Measurements from ENCODE around the gene FAM110A.
"Not testable (repeated sequence)": the region's sequence is repeated elsewhere in the genome, so short reads cannot be mapped to it uniquely, and the experiment has no call there.

FAM110A gene

DNA sequence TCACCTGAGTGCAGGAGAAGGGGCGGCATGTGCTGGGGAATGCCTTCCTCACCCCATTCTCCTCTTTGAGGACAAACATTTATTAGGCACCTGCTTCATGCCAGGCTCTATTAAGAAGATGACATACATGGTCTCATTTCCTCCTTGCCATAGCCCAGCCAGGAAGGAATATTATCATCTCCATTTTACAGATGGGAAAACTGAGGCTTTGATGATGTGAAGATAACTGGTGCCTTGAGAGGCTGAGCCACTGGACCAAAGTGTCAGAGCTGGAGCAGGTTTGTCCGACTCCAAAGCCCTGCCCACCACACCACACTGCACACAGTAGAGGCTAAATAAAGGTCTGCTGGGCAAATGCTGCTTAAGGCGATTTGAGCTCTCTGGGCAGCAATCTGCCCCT, 37.2 kb downstream of the FAM110A start:
- no peak for DNase-seq (ENCODE audit: low read depth in 2 of 3, low spot score in 2 of 3)

DNA sequence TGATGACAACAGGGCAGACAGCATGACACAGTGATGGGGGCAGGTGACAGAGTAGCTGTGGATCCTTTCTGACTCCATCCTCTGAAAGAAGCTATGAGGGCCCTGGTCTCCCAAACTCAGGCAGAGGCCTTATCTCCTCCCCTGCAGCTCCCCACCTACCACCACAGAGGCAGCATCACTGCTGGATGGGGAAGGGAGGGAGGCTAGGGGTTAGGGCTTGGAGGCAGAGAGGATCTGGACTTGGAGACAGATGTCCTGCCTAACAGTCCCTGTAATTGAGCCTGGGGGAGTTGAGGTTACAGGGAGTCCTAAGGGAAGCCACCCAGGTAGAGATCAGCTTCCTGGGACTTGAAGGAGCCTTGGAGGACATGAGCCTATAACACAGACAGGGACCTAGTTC, 37.9 kb downstream of the FAM110A start:
- DNase-seq (ENCODE audit: low read depth in 2 of 3, low spot score in 2 of 3), result no peak

DNA sequence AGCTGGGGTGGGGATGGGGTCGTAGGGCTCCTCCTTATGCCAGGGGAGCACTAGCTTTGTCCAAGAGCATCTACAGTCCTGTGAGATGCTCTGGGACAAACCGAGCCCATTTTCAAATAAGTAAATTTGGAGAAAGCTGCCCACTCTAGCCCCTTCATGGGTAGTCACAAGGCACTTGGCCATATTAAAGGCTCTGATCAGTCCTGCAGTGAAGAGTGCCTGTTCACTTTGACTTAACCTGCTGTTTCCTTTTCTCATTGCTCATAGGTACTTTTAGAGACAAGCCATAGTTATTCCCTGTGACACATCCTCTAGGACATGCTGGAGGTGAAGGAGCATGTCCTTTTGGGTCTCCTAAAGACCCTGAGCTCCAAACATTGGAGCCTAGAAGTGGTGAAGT, 38.4 kb downstream of the FAM110A start:
- DNase-seq (ENCODE audit: low read depth in 2 of 3, low spot score in 2 of 3), result no peak

DNA sequence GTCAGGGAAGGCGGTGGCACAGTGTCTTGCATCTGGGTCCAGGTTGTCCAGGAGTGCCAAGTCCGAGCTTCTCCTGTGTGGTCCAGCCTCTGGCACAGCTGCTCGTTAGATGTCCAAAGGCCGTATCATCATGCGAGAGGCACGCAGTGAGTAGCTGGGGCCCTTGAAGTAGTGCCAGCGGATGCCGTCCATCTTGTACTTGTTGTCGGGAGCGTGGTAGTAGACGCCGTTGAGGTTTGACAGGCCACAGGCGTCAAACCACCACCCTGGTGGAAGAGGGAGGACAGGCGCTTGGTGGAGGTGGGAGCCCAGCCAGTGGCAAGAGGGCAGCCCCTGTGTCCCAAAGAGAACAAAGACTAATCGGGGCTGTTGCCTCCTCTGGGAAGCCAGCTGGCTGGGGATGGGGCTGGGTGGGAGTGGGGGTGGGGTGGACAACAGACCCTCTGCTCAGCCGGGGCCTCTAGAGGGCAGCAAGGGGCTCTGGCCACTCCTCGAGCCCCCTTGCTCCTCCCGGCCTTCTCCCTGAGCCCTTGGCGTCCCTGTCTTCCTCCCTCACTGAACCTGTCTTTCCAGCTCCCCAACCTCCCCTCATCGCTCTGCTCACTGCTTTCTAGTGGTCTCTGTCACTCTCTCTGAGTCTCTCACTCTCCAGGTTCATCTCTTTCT, 39.5 kb downstream of the FAM110A start:
- no peak for DNase-seq (ENCODE audit: low read depth in 2 of 3, low spot score in 2 of 3)

DNA sequence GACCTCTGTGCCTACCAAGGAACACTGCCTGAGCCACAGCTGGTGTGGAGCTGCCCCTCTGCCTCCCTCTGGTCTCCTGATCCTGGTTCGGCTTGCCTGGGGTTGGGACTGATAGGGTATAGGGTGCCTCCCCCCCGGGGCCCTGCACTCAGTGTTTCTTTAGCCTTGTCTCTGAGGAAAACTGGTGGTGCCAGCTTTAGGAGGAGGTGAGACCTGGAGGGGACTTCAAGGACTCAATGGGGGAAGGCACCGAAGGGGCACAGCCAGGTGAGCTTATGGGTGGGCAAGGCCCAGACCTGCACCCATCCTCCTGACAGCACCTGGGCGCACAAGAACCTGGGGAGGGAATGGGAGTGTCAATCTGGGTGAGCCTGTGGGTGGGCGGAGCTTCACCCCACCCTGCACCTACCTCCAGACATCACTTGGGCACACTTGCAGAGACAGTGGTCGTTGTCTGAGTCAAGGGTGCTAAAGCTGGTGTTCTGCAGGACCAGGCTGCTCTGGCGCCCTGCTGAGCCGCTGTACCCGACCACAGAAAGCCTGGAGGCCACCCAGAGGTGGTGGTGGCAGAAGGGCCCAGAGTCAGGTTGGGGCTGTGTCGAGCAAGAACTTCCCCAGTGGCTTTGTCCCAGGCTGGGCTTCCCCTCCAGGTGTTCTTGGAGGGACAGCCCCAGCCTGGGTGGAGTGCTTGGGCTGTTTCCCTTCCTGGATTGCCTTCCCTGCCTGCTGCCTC, 40.5 kb downstream of the FAM110A start:
- DNase-seq (ENCODE audit: low read depth in 2 of 3, low spot score in 2 of 3), result no peak

DNA sequence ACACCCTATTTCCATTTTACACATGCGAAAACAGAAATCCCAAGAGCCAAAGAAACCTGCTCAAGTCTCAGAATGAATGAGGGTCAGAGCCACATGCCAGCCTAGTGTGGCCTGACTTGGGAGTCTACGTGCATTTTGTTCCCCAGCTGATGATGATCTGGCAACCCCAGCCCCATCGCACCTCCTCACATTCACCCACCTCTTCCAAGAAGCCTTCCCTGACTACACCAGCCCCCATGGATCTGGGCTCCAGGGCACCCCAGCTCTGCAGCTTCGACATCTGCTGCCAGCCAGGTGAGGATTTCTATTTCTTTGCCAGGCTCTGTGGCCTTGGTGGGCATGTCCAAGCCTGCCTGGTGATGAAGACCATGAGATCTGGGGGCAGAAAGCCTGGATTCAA, 41.6 kb downstream of the FAM110A start:
- no peak for DNase-seq (ENCODE audit: low read depth in 2 of 3, low spot score in 2 of 3)

DNA sequence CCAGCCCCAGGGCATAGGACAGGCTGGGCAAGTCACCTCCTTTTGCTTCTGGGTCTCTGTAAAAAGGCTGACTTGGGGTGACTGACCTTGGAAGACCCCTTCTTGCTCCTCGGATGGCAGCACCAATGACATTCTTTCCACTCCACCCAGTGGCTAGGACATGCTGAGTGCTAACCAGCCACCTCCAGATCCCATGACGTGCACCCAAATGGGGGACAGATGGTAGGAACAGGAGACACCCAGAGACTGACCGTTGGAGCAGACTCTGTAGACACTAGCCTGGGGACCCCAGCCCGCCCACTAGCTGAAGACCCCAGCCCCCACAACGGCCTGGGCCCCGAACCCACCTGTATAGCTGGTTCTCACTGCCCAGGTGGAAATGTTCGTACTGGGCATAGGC, 44.3 kb downstream of the FAM110A start:
- DNase-seq (ENCODE audit: low read depth in 2 of 3, low spot score in 2 of 3), result no peak

DNA sequence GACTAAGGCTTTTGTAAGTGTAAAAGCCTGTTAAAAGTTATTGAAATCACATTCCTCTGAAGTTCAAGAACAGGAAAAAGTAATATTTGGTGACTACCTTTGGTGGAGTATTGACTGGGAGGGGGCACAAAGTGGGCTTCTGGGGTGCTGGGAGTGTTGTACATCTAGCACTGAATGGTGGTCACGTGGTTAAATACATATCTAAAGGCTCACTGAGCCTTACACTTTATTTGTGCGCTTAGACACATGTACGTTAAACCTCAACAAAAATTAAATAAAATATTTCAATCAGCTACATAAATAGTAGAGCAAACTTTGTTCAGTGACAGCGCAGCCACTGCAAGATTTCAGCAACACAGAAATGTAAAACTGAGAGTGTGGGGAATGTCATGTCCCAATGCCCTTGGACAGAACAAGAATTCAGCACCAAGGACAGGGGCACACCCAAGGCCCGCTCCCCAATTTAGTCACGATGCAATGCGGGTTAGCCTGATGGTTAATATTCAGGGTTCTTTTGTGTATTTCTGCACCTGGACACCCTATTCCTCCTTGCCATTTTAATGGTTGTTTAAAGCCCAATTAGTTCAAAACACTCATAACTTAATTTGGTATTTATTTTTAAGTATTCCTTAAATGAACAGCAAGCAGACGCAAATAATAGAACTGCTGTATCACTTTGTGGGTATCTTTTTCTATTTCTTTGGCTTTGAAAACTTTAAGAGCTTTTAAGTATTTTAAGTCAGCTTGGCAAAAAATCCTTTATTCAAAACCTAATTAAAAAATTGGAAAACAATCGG, 45.2 kb downstream of the FAM110A start:
- DNase-seq (ENCODE audit: low read depth in 2 of 3, low spot score in 2 of 3), result no peak

DNA sequence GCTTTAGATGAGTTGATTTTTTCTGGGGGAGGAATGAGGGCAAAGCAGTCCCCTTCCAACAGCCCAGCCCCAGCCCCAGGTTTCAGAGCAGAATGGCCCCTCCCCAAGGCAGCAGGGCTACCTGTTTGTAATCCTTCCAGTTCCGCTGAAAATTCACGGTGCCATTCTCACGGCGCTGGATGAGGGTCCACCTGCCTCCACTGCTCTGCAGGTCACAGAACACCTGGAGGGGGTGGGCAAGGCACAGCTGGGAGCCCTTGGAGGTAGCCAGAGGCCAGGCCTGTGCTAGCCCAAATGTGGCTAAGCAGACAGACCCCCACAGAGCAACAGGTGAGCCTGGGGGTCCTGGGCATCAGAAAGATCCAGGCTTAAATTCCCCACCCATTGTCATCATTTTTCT, 46.1 kb downstream of the FAM110A start:
- no peak for DNase-seq (ENCODE audit: low read depth in 2 of 3, low spot score in 2 of 3)

DNA sequence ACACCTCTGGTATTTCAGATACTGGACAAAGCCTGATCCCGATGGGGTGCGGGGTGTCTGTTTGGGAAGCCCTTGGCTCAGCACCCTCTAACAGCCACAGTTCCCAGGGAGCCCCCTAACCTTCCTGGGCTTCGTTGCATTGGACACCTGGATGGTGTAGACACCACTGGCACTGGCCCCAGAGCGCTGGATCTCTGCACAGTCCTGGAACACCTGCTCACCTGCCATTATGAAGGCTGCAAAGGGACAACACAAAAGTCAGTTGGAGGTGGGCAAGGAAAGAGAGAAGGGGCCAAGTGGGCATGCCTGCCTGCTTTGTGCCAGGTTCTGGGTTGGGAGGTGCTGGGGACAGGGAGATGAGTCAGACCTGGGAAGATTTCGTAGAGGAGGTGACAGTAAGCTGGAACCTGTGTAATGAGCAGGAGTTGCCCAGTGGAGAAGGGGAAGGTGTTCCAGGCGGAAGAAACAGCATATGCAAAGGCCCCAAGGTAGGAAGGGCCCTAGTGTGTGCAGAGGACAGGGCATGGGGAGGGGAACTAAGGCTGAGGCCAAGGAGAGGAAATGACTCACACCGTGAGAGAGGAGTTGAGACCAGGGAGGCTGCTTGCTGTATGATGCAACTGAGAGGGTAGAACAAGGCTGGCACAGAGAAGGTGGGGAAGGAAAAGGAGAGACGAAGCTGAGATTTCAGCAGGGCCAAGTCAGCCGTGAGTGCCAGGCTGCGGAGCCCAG, 47.7 kb downstream of the FAM110A start:
- peak in 1 of 3 experiments; percentile 5 for DNase-seq (ENCODE audit: low read depth in 2 of 3, low spot score in 2 of 3)

DNA sequence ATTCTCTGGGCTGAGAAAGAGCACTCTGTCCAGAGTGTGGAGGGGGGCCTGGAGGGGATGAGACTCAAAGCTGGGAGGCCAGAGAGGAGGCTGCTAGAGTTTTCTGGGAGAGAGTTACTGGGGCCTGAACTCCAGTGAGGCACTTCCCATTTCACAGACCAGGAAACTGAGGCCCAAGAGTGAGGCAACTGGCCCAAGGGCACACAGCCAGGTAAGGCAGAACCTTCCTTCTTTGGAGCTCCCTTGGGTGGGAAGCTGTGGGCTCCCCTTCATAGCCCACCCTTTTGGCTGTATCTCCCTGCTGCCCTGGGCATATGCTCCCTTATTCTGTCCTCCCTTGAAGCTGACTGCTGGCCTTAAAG, 48.2 kb downstream of the FAM110A start:
- no peak for DNase-seq (ENCODE audit: low read depth in 2 of 3, low spot score in 2 of 3)

DNA sequence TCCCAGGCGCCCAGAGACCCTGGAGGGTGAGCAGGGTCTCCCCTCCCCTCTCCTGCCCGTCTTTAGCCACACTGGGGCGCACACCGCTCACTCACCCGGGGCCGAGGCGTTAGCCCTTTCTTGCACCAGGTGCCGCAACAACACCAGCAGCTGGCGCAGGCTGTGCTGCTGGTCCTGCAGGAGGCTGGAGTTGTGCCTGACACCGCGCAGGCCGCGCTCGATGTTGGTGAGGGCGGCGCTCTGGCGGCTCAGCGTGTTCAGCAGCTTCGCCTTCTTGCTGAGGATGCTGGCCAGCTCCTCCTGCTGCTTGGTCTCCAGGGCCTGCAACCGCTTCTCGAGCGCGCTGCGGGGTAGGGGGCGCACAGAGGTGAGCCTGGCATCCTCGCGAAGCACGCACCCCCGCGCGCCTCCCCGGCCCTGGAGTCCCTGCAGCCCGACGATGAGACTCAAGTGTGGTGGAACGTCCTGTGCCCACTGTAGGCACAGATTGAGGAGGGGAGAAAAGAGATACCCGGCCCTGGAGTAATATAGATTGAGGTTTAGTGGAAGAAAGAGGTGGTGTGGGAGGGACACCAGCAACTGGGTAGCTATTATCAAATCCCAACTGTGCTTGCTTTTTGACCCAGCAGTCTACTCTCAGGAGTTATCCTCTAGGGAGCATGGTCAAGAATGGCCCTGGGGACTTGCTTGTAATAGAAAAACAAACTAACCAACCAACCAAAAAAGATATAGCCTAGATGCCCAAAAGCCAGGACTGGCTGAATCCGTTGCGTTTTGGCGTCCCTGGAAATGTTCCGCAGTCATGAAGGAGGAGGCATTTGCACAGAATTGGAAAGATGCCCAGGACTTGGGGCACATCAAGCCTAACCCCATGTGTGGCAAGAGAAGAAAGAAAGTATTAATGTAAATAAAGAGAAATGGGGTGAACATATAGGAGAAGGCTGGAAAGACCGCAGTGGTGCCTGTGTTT, 51.8 kb downstream of the FAM110A start:
- DNase-seq (ENCODE audit: low read depth in 2 of 3, low spot score in 2 of 3), result no peak

DNA sequence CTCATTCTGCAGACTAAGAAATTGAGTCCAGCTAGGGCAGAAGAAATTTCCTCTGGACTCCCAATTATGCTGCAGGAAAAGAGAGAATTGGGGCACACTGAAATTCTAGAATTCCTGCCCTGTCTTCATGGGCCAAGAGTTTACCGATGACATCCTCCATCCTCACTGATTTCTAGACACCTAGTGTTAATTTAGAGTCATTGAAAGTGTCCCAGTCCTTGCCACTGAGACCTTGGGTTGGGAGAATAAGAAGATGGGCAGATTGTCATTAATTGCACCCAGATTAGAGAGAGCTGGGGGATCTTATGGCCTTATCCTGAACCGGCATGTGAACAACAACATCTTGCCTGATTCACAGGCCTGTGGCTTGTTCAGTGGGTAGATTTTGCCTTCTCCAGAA, 53.6 kb downstream of the FAM110A start:
- no peak for DNase-seq (ENCODE audit: low read depth in 2 of 3, low spot score in 2 of 3)

DNA sequence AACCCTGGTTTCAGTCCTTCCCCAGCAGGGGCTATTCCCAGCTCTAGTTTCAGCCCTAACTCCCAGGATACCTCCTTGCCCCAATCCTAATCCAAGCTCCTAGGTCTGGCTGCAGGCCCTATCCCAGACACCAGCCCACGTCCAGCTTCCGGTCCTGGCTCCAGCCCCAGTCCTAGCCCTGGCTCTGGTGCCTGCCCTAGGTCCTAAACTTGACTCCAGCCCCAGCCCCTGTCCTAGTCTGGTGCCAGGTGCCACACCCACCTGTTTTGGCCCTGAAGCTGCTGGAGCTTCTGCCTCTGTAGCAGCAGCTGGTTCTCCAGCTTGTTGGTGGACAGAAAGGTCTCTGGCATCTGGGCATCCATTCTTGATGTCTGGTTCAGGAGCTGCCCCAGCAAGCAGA, 54.5 kb downstream of the FAM110A start:
- no peak for DNase-seq (ENCODE audit: low read depth in 2 of 3, low spot score in 2 of 3)

DNA sequence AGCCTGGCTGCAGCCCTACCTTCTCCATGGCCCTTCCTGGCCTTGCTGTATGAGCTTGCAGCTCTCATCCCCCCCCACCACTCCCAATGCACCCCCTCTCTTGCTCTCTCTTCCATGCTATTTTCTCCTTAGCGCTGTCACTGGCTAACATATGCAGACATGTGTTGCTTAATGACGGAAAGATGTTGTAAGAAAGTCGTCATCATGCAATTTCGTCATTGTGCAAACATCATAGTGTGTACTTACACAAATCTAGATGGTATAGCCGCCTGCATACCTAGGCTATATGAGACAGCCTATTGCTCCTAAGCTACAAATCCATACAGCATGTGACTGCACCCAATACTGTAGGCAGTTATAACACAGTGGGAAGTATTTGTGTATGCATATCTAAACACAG, 55.6 kb downstream of the FAM110A start:
- DNase-seq (ENCODE audit: low read depth in 2 of 3, low spot score in 2 of 3), result no peak

DNA sequence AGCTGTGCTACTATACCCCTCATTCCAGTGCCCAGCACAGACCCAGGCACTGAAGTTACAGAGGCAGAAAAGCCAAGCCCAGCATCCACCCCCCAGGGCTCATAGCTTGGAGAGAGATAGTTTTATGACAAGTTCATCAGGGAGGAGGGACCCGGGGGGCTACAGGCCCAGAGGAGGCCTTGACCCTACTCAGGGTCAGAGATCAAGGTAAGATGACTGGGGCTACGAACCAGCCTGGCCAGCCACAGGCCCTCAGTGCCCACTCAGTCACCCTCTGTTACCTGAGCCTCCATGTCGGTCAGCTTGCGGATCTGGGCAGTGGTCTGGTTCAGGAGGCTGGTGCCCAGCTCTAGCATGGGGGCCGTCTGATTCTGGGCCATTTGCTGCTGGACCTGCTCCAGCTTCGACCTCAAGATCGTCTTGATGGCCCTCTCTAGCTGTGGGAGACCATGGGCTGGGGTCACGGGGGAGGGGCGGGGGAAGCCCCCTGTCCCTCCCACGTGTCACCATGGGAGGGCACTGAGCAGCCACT, 56.5 kb downstream of the FAM110A start:
- DNase-seq (ENCODE audit: low read depth in 2 of 3, low spot score in 2 of 3), result no peak

DNA sequence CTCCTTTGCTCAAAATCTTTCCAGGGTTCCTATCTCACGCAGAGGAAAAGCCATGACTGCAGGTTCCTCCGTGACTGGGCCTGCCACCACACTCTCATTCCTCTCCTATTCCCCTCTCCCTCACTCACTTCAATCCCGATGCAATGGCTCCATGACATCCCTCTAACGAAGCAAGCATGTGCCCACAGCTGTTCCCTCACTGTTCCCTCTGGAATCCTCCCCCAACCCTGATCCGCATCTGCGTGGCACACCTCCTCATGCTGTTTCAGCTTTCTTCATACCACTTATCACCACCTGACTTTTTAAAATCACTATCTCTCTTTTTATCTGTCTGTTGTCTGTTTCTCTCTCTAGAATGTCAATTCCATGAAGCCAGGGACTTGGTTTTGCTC, 57.1 kb downstream of the FAM110A start:
- no peak for DNase-seq (ENCODE audit: low read depth in 2 of 3, low spot score in 2 of 3)

DNA sequence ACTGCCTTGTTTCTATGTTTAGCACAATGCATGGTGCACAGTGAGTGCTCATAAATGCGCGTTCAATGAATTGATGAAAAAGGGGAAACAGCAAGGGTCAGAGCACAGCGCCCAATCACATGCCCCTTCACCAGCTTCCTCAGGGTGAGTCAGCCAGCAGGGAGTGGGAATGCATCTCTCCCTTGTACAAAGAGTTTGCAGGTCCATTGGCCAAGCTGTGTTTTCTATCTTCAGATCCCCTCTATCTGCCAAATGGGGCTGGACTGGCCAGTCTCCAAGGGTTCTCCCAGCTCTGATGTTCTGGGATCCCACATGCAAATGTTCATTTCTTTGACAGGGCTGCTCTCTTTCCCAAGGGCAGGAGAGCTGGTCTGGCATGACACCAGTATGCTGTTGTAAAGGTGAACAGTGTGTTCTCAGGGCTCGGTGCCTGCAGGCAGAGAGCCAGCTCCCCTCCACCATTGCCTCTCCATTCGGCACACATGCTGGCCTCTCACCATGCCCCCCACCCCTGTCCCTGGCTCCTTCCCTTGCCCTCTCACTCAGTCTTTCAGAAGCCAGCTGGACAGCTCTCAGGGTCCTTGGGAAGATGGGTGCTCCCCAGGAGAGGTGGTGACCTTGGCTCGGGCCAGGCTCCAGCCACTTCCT, 57.7 kb downstream of the FAM110A start:
- no peak for DNase-seq (ENCODE audit: low read depth in 2 of 3, low spot score in 2 of 3)

DNA sequence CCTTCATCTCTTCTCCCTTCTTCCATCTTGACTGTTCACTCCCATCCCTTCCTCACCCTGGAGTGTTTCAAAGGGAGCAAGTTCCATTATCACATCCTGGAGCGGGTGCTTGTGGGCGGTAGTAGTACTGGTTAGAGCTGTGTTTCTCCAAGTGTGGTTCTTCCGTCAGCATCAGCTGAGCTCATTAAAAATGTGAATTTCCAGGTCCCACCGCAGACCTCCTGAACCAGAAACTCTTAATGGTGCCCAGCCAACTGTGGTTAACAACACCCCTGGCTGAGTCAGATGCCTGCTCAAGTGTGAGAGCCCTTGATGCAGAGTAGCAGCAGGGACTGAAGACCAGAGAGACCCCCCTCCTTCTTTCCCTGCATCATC, 58.2 kb downstream of the FAM110A start:
- no peak for DNase-seq (ENCODE audit: low read depth in 2 of 3, low spot score in 2 of 3)

DNA sequence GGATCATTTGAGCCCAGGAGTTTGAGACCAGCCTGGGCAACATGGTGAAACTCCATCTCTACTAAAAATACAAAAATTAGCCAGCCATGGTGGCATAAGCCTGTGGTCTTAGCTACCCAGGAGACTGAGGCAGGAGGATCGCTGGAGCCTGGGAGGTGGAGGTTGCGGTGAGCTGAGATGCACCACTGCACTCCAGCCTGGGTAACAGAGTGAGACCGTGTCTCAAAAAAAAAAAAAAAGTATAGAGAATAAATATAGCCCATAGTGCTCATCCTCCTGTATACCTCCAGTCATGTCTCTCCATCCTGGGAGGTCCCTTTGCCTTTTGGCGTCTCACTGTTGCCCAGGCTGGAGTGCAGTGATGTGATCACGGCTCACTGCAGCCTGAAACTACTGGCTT, 58.9 kb downstream of the FAM110A start:
- not testable (repeated sequence) for DNase-seq (ENCODE audit: low read depth in 2 of 3, low spot score in 2 of 3)
